GM21529 (cell line): Measurements from ENCODE around the gene SPAG4.

ENCODE experiments used
- ATAC-seq: cut with Tn5 transposase; IDR thresholded peaks from one replicate; pipeline ENCODE4 v1.9.1; 2021; ENCODE audit not compliant: unreplicated experiment

Gene SPAG4, protein sequence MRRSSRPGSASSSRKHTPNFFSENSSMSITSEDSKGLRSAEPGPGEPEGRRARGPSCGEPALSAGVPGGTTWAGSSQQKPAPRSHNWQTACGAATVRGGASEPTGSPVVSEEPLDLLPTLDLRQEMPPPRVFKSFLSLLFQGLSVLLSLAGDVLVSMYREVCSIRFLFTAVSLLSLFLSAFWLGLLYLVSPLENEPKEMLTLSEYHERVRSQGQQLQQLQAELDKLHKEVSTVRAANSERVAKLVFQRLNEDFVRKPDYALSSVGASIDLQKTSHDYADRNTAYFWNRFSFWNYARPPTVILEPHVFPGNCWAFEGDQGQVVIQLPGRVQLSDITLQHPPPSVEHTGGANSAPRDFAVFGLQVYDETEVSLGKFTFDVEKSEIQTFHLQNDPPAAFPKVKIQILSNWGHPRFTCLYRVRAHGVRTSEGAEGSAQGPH

DNA sequence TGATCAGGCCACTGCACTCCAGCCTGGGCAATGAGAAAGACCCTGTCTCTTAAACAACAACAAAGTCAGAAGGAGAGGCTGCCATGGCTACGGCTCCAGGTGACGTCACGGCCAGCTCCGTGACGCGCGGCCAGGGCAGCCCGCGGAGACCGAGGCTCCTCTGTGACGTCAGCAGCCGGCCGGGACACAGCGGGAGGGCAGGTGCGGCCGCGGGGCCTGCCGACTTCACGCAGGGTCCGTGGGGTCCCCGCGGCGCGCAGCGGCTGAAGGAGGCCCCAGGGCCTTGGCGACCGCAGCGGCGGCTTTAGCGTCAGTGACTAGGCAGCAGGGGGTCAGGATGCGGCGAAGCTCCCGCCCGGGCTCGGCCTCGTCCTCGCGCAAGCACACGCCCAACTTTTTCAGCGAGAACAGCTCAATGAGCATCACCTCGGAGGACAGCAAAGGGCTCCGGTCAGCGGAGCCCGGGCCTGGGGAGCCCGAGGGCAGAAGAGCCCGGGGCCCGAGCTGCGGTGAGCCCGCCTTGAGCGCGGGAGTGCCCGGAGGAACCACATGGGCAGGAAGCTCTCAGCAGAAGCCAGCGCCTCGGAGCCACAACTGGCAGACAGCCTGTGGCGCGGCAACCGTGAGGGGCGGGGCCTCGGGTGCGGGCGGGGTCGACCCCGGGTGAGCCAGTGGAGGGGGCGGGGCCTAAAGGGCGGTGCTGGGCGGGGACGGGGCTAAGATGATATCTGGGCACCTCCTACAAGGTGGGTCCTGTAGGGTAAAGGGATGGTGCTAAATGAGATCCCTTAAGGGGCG lies at the start of gene SPAG4:
TSS of gene SPAG4 (plus strand) at position 163 of the 798 bp plus-strand sequence. CDS start at position 338, 175 bp downstream.
- peak; percentile 76 for ATAC-seq

DNA sequence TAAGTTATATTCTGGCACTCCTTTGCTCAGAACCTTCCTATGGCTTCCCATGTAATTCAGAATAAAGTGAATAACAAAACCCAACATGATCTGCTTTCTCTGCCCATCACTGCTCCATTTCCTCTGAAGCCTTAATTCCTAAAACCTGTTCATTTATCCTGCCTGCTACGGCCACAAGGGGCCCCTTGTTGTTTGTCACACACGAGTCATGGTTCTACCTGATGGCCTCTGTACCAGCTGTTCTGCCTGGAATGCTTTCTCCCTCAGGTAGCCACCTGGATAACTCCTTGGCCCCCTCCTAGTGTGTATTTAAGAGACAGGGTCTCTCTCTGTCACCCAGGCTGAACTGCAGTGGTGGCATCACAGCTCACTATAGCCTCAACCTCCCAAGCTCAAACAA lies 47.0 kb upstream of the SPAG4 start:
- no peak for ATAC-seq

DNA sequence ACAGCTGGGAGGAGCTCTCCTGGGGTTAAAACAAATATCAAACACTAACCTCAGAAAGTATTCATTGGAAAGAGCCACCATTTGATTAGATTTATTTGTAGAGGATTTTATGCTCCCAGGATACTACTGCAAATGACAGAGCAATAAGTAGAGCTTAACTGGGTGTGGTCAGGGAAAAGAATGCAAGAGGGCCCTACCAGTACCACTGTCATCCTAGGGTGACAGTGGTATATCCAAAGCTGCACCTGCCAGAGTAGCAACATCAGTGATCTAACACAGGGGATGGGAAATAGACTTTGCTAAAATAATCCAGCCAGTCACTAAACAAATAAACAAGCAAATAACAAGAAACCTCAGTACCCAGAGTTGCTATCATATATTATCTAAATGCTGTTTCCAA lies 44.1 kb upstream of the SPAG4 start:
- no peak for ATAC-seq

DNA sequence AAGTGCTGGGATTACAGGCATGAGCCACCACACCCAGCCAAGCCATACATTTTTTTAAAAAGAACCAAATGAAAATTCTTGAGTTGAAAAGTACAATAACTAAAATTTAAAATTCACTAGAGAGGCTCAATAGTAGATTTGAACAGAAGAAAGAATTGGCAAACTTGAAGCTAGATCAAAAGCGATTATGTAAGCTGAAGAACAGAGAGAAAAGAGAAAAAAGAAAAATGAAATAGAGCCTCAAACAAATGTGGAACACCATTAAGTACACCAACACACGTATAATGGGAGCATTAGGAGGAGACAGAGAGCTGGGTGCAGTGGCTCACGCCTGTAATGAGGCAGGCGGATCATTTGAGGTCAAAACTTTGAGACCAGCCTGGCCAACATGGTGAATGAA lies 42.8 kb upstream of the SPAG4 start:
- no peak for ATAC-seq

DNA sequence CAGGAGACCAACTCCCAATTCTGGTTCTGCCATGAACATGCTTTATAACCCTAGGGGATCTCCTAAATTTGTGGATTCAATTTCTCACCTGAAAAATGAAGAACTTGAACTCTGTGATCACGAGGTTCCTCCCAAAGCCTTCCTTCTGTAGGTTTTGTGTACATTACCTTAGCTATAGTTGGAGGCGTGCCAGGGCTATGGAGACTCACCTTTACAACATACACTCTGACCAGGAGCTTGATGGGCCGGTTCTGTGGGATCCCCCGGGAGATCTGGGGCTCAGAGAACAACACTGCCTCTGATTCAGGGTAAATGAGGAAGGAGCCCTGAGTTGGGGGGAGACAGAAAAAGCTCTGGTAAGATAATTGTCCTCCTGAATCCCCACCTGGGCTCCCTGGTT lies 39.7 kb upstream of the SPAG4 start:
- ATAC-seq = no peak

DNA sequence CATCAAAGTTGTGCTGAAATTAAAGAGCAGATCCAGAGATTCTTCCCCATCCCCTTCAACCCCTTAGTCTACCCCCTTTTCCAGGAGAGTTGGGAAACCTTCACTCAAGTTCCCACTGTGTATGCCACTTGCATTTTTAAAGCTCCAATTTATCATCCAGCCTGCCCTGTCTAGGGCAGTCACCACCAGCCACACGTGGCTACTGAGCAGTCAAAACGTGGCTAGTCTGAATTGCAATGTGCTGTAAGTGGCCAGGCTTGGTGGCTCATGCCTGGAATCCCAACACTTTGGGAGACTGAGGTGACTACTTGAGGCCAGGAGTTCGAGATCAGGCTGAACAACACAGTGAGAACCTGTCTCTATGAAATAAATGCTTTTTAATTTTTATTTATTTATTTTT lies 38.8 kb upstream of the SPAG4 start:
- ATAC-seq = no peak

DNA sequence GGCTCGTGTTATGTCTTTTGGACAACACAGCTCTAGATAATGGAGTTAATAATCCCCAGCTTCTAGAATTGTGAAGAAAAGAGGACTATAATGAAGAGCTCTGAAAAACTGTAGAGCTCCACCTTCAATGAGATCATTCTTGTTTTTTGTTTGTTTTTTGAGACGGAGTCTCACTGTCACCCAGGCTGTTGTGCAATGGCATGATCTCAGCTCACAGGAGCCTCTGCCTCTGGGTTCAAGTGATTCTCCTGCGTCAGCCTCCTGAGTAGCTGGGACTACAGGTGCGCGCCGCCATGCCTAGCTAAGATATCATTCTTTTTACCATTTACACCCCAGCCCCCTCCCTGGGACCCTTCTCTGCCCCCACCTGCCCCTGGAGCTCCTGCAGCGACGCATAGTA lies 37.2 kb upstream of the SPAG4 start:
- ATAC-seq = no peak

DNA sequence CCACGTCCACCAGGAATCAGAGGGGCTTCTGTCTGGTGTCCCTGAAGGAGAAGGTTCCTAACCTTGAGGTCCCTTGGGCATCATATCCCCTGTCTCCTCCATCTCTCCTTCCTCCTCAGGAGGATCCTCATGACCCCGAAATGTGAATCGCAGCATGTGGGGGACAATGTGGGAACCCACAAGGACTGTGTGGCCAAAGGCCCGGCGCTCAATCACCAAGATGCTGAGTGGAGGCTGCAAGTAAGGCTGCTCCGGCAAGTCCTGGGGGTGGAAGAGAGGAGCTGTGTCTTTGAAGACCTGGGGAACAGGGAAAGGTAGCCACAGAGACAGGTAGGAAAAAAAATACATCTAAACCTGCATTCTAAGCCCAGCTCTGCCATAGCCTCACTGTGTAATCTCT lies 36.4 kb upstream of the SPAG4 start:
- ATAC-seq = no peak

DNA sequence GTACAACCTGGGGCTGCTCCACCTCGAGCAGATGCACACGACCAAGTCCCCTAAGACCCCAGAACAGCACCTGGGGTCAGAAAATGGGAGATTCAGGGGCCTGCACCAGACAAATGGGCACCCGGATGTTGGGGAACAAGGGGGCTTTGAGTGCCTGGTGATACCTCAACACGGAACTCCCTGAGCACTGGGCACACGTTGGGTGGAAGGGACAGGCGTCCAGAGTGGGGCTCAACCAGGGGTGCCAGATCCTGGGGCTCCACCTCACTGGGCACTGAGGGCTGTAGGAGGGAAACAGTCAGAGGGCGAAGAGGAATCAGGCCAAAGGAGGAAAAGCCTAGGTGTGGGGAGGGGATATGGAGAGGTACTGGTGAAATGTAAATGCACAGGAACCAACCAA lies 33.5 kb upstream of the SPAG4 start:
- ATAC-seq = no peak

DNA sequence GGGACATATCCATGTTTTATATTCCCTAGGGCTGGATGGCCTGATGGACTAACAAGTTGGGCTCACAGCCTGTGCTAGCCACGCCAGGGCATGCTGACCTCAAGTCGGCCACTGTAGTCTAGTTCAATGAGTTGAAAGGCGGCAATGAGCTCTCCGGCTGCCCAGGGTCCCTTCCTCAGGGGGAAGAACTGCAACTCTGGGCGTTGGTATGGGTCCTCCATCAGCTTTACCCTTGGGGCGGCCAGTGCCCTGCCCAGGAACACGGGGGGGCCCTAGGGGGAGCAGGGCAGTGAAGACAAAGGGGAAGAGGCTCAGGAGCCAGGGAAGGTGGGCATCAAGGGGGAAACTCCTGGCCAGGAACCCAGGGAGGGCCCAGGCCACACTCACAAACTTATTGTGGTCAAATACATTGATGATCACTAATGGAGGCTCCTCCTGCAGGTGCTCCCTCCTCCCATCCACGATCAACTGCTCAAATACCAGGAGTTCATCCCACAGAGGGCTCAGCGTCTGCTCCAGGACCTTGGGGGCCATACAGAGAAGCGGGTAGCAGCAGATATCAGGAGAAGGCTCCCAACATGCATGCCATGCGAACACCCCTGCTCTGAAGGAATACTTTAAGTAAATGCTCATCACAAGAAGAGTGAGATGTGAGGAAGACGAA lies 32.8 kb upstream of the SPAG4 start:
- no peak for ATAC-seq

DNA sequence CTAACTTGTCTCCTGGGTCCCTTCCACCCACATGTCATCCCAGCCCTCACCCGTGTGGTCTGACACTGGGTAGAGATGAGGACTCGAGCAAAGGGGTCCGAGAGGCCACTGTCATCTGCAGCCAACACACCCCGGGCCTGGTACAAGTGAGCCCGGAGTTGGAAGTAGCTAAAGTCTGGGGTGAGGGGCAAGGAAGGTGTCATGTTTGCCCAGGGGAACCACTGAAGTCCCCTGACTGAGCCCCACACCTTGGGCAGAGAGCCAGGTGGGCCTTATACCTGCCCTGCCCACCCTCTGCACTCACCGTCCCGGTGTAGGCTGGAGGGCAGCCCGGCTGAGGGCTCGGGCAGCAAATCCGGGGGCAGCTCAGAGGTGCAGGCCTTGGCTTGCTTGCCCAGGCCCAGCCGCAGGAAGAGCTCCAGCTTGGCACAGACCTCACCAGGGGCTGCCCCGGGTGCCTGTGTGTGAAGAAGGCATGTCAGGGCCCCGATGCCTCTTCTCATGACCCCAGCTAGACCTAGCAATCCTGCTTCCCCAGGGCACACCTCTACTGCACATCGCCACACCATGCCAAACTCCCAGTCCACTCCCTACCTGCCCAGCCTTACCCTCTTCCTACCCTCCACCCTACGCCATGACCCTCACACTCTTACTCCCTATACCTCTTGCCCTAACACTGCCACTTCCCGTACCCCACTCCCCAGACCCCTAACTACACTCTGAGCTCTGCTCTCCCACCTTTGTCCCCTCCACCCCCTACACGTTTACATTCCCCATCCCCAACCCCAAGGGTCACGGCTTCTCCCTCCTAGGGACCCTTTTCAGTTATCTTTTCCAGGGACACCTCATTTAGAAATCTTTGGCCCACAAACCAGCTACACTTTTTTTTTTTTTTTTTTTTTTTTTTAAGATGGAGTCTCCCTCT lies 31.7 kb upstream of the SPAG4 start:
- ATAC-seq = no peak

DNA sequence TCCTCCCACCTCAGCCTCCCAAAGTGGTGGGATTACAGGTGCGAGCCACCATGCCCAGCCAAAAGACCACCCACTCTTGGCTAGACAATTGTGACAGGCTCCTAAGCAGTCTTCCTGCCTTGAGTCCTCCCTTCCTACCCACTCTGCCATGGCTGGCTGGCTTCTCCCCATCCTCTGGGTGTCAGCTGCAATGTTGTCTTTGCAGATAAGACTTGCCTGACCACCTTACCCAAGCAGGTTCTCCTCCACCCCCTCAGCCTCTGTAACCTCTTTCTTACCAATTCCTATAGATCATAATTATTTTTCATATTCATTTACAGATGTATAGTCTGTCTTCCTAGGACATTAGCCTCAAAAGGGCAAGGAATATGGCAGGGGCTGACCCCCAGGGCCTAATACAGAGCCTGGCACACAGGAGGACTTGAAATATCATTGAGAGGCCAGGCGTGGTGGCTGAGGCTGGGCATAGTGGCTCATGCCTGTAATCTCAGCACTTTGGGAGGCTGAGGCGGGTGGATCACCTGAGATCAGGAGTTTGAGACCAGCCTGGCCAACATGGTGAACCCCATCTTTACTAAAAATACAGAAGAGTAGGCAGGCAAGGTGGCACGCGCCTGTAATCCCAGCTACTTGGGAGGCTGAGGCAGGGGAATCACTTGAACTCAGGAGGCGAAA lies 28.7 kb upstream of the SPAG4 start:
- ATAC-seq = no peak

DNA sequence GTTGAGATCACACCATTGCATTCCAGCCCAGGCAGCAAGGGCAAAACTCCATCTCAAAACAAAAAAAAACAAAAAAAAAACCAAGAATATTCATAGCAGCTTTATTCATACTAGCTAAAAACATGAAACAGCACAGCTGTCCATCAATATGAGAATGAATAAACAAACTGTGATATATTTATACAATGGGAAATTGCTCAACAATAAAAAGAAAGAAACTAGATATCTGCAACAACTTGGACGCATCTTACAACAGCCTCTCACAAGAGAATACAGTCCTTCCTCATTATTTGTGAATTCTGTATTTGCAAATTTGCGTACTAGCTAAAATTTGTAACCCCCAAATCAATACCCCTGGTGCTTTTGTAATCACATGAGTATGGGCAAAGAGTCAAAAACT lies 28.2 kb upstream of the SPAG4 start:
- ATAC-seq = no peak

DNA sequence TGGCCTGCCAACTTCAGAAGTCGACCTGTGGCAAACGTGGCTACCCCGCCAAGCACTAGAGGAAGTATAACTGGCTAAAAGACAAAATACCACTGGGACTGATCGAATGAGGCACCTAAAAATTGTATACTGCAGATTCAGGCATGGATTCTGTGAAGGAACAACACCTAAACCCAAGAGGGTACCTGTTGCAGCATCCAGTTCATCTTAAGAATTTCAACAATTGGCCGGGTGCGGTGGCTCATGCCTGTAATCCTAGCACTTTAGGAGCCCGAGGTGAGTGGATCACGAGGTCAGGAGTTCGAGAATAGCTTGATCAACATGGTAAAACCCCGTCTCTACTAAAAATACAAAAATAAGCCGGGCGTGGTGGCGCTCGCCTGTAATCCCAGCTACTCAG lies 27.2 kb upstream of the SPAG4 start:
- no peak for ATAC-seq

DNA sequence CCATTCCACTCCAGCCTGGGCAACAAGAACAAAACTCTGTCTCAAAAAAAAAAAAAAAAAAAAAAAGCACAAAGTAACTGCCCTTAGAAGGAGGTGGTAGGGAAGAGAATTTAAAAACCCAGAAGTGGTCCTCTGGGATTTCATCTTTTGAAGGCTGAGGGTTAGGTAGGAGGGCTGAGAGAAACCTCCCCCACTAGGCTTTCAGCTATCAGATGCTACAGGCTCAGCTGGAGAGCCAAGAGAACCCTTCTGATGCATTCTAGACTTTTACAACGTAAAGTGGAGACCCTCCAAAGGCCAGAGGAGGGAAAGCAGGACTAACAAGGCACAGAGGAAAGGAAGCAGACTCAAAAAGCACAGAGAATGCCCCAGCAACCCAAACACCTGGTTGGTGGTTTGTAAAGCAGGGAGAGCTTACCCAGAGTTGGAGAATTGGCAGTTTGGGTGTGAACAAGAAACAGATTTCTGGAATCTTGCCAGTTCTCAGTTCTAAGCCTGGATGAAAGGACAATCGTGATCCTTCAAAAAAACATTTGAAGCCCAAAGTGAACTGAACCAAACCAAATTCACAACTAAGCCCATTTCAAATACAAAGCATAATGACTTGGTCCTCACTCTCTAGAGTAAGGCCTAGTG lies 23.2 kb upstream of the SPAG4 start:
- no peak for ATAC-seq

DNA sequence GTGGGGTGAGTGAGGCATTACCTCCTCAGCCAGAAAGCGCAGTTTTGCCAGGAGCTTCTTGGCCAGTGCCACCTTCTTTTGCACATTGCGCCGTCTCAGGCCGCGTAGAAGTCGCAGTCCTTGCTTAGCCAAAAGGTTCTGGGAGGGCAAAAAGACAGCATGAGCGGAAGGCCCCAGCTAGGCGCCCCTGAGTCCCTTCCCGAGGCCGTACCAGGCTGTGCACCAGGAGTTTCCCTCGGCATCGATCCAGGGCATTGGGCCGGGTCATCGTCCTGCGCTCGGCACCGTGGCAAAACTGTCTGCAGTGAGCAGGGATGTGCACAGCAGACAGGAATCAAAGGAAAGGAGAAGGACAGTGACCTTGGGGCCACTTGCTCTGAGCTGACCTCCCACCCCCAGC lies 20.2 kb upstream of the SPAG4 start:
- no peak for ATAC-seq

DNA sequence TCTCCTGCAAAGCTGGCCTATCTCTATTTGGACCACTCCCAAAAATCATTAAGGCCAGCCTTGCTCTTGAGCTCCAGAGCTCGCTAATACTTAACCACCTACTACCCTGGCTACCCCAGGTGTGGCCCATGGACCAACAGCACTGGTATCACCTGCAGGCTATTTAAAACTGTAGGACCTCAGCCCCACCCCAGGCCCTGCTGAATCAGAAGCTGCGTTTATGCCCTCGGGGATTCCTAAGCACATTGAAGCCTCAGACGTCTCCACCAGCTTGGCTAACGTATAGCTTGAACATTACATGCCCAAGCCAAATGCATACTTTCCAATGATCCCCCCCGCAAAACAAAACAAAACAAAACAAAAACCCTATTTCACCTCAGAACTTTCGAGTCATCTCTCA lies 19.7 kb upstream of the SPAG4 start:
- ATAC-seq = no peak

DNA sequence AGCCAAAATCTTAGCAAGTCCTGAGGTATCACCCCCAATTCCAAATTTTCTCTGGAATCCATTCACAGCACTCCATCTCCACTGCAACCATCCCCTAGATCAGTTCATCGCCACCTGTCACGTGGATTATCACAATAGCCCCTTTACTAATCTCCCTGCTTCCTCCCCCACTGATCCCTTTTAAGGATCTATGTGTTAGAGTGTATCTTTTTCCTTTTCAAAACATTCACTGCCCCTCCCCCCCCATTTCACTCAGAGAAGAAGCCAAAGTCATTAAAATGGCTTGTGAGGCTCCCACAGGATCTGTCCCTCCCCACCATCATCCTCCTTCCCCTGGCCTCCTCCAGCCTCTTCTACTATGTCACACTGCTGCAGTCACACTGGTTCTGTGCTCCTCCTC lies 18.4 kb upstream of the SPAG4 start:
- ATAC-seq = no peak

DNA sequence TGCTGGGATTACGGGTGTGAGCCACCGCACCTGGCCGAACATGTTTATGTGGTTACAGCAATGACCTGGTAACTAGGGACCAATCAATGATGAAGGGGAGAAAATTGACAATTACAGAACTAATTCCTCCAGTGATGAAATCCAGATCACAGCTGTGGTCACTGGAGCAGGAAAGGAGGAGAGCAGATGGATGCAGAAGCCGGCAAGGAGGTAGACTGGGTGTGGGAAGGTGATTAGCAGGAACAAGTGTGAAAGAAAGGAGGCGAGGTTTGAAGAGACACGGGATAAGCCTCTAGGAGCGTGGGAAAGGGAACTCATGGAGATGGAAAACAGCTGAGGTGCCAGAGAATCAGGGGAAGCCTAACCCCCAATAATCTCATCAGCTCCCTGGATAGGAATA lies 17.2 kb upstream of the SPAG4 start:
- no peak for ATAC-seq
